Brain pericyte (primary cell): ENCODE data around the gene MCTP1.
"Not testable (repeated sequence)": the region's sequence is repeated elsewhere in the genome, so short reads cannot be mapped to it uniquely, and the experiment has no call there.

Experiments
- DNase-seq: peaks from one replicate; pipeline ENCODE4 v3.0.0-alpha.2; 2012; ENCODE audit warnings: low read depth, low spot score

Gene MCTP1

GRCh38 chr5:95184924-95185323, 100.0 kb downstream of the MCTP1 start:
- no peak for DNase-seq

- DNase-seq = no peak
These were observed 103.2 kb downstream of the MCTP1 start for GRCh38 chr5:95181644-95182043.

- peak; percentile 96 for DNase-seq
These were observed 106.7 kb downstream of the MCTP1 start for GRCh38 chr5:95178046-95178651.

GRCh38 chr5:95177456-95177855, 107.4 kb downstream of the MCTP1 start:
- no peak for DNase-seq

GRCh38 chr5:95175106-95175505, 109.8 kb downstream of the MCTP1 start:
- DNase-seq = no peak

- no peak for DNase-seq
These were observed 112.2 kb downstream of the MCTP1 start for GRCh38 chr5:95172659-95173058.

- DNase-seq = no peak
These were observed 120.0 kb downstream of the MCTP1 start for GRCh38 chr5:95164861-95165260.

GRCh38 chr5:95163079-95163478, 121.8 kb downstream of the MCTP1 start:
- no peak for DNase-seq

- DNase-seq = no peak
These were observed 122.5 kb downstream of the MCTP1 start for GRCh38 chr5:95162231-95162992.

- DNase-seq = no peak
These were observed 125.3 kb downstream of the MCTP1 start for GRCh38 chr5:95159603-95160002.

- DNase-seq = no peak
These were observed 129.0 kb downstream of the MCTP1 start for GRCh38 chr5:95155888-95156287.

GRCh38 chr5:95153511-95153910, 131.4 kb downstream of the MCTP1 start:
- DNase-seq = no peak

GRCh38 chr5:95152535-95152934, 132.4 kb downstream of the MCTP1 start:
- DNase-seq = no peak

- no peak for DNase-seq
These were observed 132.8 kb downstream of the MCTP1 start for GRCh38 chr5:95152131-95152530.

GRCh38 chr5:95151694-95152093, 133.2 kb downstream of the MCTP1 start:
- no peak for DNase-seq

- no peak for DNase-seq
These were observed 135.5 kb downstream of the MCTP1 start for GRCh38 chr5:95149387-95149786.

GRCh38 chr5:95148453-95148852, 136.4 kb downstream of the MCTP1 start:
- no peak for DNase-seq

GRCh38 chr5:95143858-95144257, 141.0 kb downstream of the MCTP1 start:
- DNase-seq = not testable (repeated sequence)

GRCh38 chr5:95142145-95142544, 142.7 kb downstream of the MCTP1 start:
- no peak for DNase-seq

GRCh38 chr5:95141141-95141540, 143.8 kb downstream of the MCTP1 start:
- DNase-seq = no peak

GRCh38 chr5:95134326-95134725, 150.6 kb downstream of the MCTP1 start:
- DNase-seq = no peak

GRCh38 chr5:95132096-95132495, 152.8 kb downstream of the MCTP1 start:
- DNase-seq = no peak

- no peak for DNase-seq
These were observed 154.0 kb downstream of the MCTP1 start for GRCh38 chr5:95130941-95131340.
